WERI-Rb-1 (cell line): ENCODE data around the gene FAM107A.

Experiments used
- DNase-seq: peaks from one replicate; pipeline ENCODE4 v3.0.0-alpha.2; 2020
- H3K27ac ChIP-seq: fragments of 250-450 bp; sonication (Bioruptor Pico); 2 replicates; pipeline ENCODE4 v1.5.1; 2020; ENCODE audit warnings: mild to moderate bottlenecking, moderate library complexity
- H3K27me3 ChIP-seq: fragments of 250-450 bp; sonication (Bioruptor Pico); 2 replicates; pipeline ENCODE4 v1.5.1; 2021; ENCODE audit warnings: mild to moderate bottlenecking, low read depth, moderate library complexity; ENCODE audit not compliant: insufficient read depth, severe bottlenecking
- H3K36me3 ChIP-seq: fragments of 250-450 bp; sonication (Bioruptor Pico); 2 replicates; pipeline ENCODE4 v1.5.1; 2020; ENCODE audit warnings: mild to moderate bottlenecking, moderate library complexity
- H3K4me3 ChIP-seq: 2 replicates; pipeline ENCODE4 v1.5.1; 2011; ENCODE audit warnings: low read depth, mild to moderate bottlenecking, control low read depth, low read length
- H3K9me3 ChIP-seq: fragments of 250-450 bp; sonication (Bioruptor Pico); 2 replicates; pipeline ENCODE4 v1.5.1; 2021; ENCODE audit warnings: mild to moderate bottlenecking, moderate library complexity; ENCODE audit not compliant: severe bottlenecking
- TF ChIP-seq, protein P1 (sequence below): IDR thresholded peaks from 2 replicates; pipeline ENCODE4 v1.5.1; 2011; ENCODE audit warnings: low read depth, mild to moderate bottlenecking, control low read depth, inconsistent platforms, low read length

The FAM107A gene

DNA sequence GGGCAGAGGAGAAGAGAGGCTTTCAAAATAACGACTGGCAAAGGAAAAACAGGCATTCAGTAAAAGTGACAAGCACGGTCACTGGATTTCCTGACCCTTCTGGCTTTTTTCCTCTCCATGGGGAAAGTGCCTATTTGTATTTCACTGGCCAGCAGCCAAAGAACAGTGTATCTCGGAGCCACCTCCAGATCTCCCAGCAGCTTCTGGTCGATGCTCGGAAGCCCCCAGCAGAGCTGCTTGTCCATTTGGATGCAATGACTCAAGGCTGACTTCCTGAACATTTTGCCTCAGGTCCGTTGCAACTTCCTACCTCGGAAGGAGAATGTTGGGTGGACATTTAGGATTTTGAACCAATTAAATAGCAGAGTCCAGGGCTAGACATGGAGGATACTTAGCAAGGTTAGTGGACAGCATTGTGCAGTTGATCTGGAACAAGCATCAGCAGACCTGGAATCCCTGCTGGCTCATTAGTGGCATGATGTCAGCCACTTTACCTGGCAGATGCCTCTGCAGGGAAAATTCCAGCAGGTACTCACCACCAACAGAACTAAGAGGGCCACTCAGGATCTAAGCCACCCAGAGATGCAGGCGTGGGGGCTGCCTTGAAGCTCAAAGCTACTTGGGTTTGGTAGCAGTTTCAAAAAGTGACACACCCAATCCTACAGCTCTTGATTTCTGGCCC, 1.1 kb downstream of the FAM107A start:
- TF ChIP-seq, protein P1, sequence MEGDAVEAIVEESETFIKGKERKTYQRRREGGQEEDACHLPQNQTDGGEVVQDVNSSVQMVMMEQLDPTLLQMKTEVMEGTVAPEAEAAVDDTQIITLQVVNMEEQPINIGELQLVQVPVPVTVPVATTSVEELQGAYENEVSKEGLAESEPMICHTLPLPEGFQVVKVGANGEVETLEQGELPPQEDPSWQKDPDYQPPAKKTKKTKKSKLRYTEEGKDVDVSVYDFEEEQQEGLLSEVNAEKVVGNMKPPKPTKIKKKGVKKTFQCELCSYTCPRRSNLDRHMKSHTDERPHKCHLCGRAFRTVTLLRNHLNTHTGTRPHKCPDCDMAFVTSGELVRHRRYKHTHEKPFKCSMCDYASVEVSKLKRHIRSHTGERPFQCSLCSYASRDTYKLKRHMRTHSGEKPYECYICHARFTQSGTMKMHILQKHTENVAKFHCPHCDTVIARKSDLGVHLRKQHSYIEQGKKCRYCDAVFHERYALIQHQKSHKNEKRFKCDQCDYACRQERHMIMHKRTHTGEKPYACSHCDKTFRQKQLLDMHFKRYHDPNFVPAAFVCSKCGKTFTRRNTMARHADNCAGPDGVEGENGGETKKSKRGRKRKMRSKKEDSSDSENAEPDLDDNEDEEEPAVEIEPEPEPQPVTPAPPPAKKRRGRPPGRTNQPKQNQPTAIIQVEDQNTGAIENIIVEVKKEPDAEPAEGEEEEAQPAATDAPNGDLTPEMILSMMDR: no peak
- Histone ChIP-seq H3K4me3 (no peak overlapping the region), H3K9me3 (no peaks in the 10 kb centered on the region), H3K27me3 (no peaks in the 10 kb centered on the region), H3K27ac (no peak overlapping the region), H3K36me3 (no peaks in the 10 kb centered on the region)
- no peak for DNase-seq

DNA sequence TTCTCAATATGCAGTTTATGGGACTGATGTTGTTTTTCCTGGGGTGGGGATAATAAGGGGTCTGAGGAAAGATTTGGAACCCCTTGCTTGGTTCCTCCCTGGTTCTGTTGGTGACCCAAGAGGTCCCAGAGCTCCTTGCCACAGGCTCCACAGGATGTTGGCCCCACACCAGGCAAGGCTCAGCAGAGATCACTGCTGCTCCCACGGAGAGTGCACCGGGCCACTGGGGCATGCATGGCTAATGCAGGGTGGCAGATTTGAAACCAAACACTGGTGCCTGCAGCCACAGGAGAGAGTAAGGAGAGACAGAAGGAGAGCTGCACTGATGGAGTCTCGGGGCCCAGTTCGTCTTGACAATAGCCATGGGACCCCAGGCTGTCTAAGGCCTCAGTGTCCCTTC, 2.5 kb downstream of the FAM107A start:
- H3K36me3 ChIP-seq: no peaks in the 10 kb centered on the region
- H3K4me3 ChIP-seq: no peak overlapping the region
- H3K27ac ChIP-seq: no peak overlapping the region
- no peak for DNase-seq
- H3K27me3 ChIP-seq: no peaks in the 10 kb centered on the region
- H3K9me3 ChIP-seq: no peaks in the 10 kb centered on the region
- TF ChIP-seq, protein P1: no peak

DNA sequence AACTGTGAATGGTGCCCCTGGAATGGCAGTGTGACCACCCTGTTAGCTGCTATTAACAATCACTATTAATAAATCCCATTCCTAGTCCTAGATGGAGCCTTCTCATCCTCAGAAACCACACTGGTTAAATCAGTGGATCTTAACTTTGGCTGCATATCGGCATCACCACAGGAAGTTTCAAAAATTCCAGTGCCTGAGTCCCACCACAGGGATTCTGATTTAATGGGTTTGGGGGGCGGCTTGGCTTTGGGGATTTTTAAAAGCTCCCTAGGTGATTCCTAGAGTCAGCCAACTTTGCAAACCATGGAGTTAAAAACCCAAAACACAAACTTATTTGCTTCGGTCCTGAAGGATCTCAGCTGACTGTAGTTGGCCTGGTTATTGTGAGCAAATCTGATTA, 3.1 kb downstream of the FAM107A start:
- H3K36me3 ChIP-seq: no peaks in the 10 kb centered on the region
- H3K27ac ChIP-seq: no peak overlapping the region
- H3K9me3 ChIP-seq: no peaks in the 10 kb centered on the region
- no peak overlapping the region for H3K4me3 ChIP-seq
- no peaks in the 10 kb centered on the region for H3K27me3 ChIP-seq
- no peak for DNase-seq
- TF ChIP-seq, protein P1: no peak

DNA sequence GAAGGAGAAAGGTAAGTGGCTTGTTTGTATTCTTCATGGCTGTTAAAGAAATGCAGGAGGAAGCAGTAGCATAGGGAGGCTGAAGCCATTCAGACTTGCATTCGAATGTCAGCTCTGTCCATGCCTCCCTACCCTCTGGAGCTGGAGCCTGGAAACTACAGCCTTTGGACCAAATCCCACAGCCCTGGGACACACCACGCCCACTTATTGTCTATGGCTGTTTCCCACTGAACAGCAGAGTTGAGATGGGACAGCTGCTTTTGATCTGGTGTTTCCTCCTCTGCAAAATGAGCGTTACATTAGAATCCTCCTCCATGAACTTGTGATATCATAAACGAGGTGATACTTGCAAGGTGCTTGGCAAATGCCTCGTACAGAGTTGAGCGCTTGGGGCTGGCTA, 3.6 kb downstream of the FAM107A start:
- Histone ChIP-seq H3K27ac (no peak overlapping the region), H3K27me3 (no peaks in the 10 kb centered on the region), H3K9me3 (no peaks in the 10 kb centered on the region), H3K36me3 (no peaks in the 10 kb centered on the region), H3K4me3 (no peak overlapping the region)
- no peak for DNase-seq
- TF ChIP-seq, protein P1: no peak

DNA sequence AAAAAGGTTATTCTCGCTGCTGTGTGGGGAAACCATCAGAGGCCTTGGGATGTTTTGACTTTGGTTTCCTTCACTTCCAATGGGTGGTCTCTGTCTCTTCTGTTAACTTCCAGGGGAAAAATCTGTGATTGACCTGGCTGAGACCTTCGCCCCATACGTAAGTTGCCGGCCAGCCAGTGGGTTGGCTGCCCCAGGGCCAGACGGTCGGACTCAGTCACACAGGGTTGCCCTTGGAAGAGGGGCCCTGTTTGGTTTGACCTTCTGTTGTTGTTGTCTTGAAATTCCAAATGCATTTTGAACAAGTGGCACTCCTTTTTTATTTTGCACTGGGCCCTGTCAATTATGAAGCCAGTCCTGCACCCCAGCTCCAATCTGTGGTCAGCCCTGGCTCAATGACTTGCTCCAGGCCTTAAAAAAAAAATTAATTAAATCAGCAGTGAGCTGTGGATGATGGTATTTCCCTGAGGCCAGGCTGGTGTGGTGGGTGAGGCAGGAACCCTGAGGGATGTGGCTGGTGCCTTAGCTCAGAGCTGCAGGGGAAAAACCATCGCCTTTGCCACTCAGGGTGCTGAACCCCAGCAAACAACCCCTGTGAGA, 4.5 kb downstream of the FAM107A start:
- TF ChIP-seq, protein P1: no peak
- DNase-seq: no peak
- Histone ChIP-seq H3K27ac (no peak overlapping the region), H3K9me3 (no peaks in the 10 kb centered on the region), H3K36me3 (no peaks in the 10 kb centered on the region), H3K4me3 (no peak overlapping the region), H3K27me3 (no peaks in the 10 kb centered on the region)

DNA sequence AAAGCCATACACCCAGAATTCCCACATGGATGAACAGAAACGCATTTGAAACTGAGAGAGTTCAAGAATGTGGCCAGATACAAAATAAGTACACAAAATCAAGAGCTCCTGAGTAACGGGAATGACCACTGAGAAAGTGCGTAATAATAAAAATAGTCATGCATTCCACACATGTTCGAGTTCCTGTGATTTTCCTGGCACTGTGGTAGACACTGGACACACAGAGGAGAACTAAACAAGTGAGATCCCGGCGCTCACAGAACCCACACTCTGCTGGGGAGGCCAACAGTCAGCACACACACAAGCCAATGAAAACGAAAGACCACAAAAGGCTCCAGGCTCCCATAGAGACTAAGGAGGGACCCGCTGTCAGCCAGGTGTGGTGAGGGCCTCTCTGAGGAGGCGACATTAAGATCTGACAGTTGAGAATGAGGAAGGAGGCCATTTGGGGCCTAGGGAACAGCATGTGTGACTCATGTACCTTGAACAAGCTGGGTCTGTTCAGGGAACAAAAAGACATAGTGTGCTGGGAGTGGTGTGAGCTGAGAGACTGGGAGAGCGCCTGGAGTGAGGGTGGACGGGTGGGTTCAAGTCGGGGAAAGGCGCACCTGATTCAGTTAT, 5.1 kb downstream of the FAM107A start:
- Histone ChIP-seq H3K4me3 (no peak overlapping the region), H3K9me3 (no peaks in the 10 kb centered on the region), H3K27ac (no peak overlapping the region), H3K27me3 (no peaks in the 10 kb centered on the region), H3K36me3 (no peaks in the 10 kb centered on the region)
- DNase-seq: no peak
- TF ChIP-seq, protein P1: no peak
